ENCODE data around the gene ALDH3B2. TPM values are rescaled to one million over a fixed set of nuclear protein-coding genes. Genes with fewer than 3 reads are reported as not detected.

The ALDH3B2 gene
- total RNA-seq, 1 experiment from 2014 or later: not detected

DNA sequence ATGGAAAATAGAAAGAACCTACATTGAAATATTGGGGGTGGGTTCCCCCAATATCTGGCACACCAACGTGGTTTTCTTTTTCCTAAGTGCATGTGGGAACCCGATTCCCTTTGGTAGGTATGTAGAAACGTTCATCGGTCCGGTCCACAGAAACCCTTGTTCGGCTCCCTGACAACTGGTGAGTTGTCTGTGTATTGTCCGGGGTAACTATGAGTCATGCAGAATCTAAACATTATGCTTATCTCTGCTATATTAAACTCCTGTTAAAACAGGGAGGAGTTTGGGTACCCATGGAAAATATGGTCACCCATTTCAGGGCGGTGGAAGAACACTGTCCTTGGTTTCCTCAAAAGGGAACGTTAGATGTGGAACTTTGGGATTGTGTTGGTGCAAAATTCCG lies 25.1 kb upstream of the ALDH3B2 start:
- H3K36me3 Mint-ChIP-seq (ENCODE audit: insufficient read depth in 1 of 3, low read depth in 3 of 3): peaks cover 0 to 5% (median 3%) of the 10 kb centered on the region in 3 experiments; a peak in 5 of 7 replicates
- no peaks in the 10 kb centered on the region for H4K20me1 ChIP-seq (ENCODE audit: control insufficient read depth, insufficient read depth, insufficient read length)
- H3K27me3 ChIP-seq (ENCODE audit: insufficient read depth, low read length): no peaks in the 10 kb centered on the region
- H3K4me1 ChIP-seq (ENCODE audit: insufficient read depth, low read length): no peaks in the 10 kb centered on the region
- H3K14ac ChIP-seq (ENCODE audit: insufficient read depth, low read length): no peak overlapping the region
- H2BK15ac ChIP-seq (ENCODE audit: low read depth, low read length): no peak overlapping the region
- H3K9ac ChIP-seq (ENCODE audit: extremely low read depth, insufficient read length, low read length): no peak overlapping the region
- H3K4me1 Mint-ChIP-seq: peaks cover 7 to 20% of the 10 kb centered on the region in 2 experiments
- no peak for TF ChIP-seq CTCF (conservative IDR thresholded peaks at IDR 0.05)
- no peak overlapping the region for H2AK5ac ChIP-seq (ENCODE audit: insufficient read length, low read length)
- H2BK12ac ChIP-seq (ENCODE audit: insufficient read length, low read depth, low read length): no peak overlapping the region
- H3K18ac ChIP-seq (ENCODE audit: insufficient read length, low read depth, low read length): no peak overlapping the region
- DNase-seq: no peak
- H3K4me3 Mint-ChIP-seq: no peak overlapping the region
- H4K5ac ChIP-seq (ENCODE audit: insufficient read length, low read depth, low read length): no peak overlapping the region
- no peak overlapping the region for H2BK5ac ChIP-seq (ENCODE audit: insufficient read length, low read length)
- H2BK20ac ChIP-seq (ENCODE audit: low read depth, low read length, poor library complexity, severe bottlenecking): no peak overlapping the region
- H3K9me3 ChIP-seq (ENCODE audit: control insufficient read depth, low read depth, low read length): peaks cover 10% of the 10 kb centered on the region
- no peak overlapping the region for H3K4ac ChIP-seq (ENCODE audit: low read depth, low read length)
- H3K27ac ChIP-seq (ENCODE audit: insufficient read length, low read depth, low read length): no peak overlapping the region
- no peak overlapping the region for H2BK120ac ChIP-seq (ENCODE audit: low read depth, low read length, poor library complexity, severe bottlenecking)
- H3K79me1 ChIP-seq (ENCODE audit: insufficient read depth, low read depth, low read length, poor library complexity, severe bottlenecking): no peaks in the 10 kb centered on the region
- H2AFZ ChIP-seq (ENCODE audit: low read length): no peak overlapping the region
- no CpG with 5 or more reads among the region's 10 CpGs for WGBS (ENCODE audit: extremely low coverage, insufficient read length, low lambda C conversion rate)
- H3K23me2 ChIP-seq (ENCODE audit: insufficient read length, low read depth, low read length, poor library complexity, severe bottlenecking): no peaks in the 10 kb centered on the region
- H4K91ac ChIP-seq (ENCODE audit: insufficient read length, low read depth, low read length): no peak overlapping the region
- H3K23ac ChIP-seq (ENCODE audit: insufficient read length, low read depth, low read length): no peak overlapping the region
- H4K8ac ChIP-seq (replicated peaks; ENCODE audit: insufficient read length, low read depth, low read length): no peak overlapping the region
- H3K56ac ChIP-seq (ENCODE audit: insufficient read length, low read depth, low read length): no peak overlapping the region
- H3K79me2 ChIP-seq (ENCODE audit: insufficient read depth, low read length): no peaks in the 10 kb centered on the region
- no peak overlapping the region for H3K4me2 ChIP-seq (ENCODE audit: insufficient read depth, insufficient read length, low read length)
- peaks cover 11% of the 10 kb centered on the region for H3K27me3 Mint-ChIP-seq (ENCODE audit: low read depth)
- no peak overlapping the region for H3K27ac Mint-ChIP-seq
- H3T11ph ChIP-seq (ENCODE audit: low read length): no peak overlapping the region
- H3K9me3 Mint-ChIP-seq: peaks cover 20 to 24% of the 10 kb centered on the region in 2 experiments
